ENCODE results near the gene MAPKAP1. TPM values are rescaled to one million over a fixed set of nuclear protein-coding genes. Genes with fewer than 3 reads are reported as not detected.

Gene MAPKAP1
- total and polyA plus RNA-seq, 2 of the 13 experiments (the other 11 are each of a cell fraction or from before 2014, with no cell fraction given), result 45.0 to 64.3 TPM

DNA sequence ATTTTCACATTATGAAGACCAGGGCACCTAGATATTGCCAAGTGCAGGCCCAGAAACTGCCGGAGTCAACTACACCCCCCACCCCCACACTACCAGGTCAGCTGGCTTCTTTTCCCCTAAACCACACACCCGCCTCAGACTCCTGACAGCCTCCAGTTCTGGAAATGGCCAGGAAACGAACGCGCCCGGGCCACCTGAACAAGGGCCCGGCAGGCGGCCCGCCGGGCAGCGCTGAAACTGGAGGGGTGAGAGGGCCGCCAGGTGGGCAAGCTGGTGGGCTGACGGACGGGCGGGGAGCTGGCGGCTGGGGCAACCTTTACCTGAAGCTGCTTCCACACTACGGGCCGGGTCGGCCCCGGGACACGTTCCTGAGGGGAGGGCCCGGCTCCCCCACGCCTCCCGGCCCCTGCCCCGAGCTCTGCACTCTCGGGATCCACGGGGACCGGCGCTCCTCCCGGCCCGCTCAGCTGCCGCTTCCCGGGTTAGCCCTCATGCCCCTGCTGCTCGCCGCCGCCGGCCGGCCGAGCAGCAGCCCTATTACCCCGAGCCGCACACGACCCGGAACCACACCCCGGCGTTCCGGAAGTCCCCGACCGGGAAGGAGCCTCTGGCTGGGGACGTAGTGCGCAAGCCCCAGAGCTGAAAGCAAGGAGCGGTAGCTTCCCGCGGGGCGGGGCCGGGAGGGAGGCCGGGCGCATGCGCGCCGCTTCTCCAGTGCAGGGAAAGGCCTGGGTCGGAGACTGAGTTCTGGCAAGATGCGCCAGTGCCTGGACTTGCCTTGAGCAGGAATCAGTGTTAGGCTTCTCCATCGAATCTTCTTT, at the start of gene MAPKAP1 (continued):
- peak in 1 of 2 experiments; percentile 48; a peak in 2 of 4 replicates for TF ChIP-seq ATF4 (CRISPR knock-in tag; IDR thresholded peaks at IDR 0.05)
- no peak for TF ChIP-seq ZFP1 (CRISPR knock-in tag; IDR thresholded peaks at IDR 0.05)
- TF ChIP-seq SPEN (CRISPR knock-in tag; IDR thresholded peaks at IDR 0.05; ENCODE audit: low read depth), result peak; percentile 47; the same call in 1 of the 2 replicates
- no peak for TF ChIP-seq ZSCAN21 (CRISPR knock-in tag; IDR thresholded peaks at IDR 0.05; ENCODE audit: borderline replicate concordance)
- TF ChIP-seq KLF12 (CRISPR knock-in tag; IDR thresholded peaks at IDR 0.05; ENCODE audit: borderline replicate concordance), result peak; percentile 67; the same call in 1 of the 2 replicates
- peak; percentile 87 for TF ChIP-seq GATAD1 (CRISPR knock-in tag; IDR thresholded peaks at IDR 0.05)
- TF ChIP-seq, protein P1, sequence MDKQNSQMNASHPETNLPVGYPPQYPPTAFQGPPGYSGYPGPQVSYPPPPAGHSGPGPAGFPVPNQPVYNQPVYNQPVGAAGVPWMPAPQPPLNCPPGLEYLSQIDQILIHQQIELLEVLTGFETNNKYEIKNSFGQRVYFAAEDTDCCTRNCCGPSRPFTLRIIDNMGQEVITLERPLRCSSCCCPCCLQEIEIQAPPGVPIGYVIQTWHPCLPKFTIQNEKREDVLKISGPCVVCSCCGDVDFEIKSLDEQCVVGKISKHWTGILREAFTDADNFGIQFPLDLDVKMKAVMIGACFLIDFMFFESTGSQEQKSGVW (CRISPR knock-in tag; IDR thresholded peaks at IDR 0.05; ENCODE audit: borderline replicate concordance), result no peak
- TF ChIP-seq, protein P2, sequence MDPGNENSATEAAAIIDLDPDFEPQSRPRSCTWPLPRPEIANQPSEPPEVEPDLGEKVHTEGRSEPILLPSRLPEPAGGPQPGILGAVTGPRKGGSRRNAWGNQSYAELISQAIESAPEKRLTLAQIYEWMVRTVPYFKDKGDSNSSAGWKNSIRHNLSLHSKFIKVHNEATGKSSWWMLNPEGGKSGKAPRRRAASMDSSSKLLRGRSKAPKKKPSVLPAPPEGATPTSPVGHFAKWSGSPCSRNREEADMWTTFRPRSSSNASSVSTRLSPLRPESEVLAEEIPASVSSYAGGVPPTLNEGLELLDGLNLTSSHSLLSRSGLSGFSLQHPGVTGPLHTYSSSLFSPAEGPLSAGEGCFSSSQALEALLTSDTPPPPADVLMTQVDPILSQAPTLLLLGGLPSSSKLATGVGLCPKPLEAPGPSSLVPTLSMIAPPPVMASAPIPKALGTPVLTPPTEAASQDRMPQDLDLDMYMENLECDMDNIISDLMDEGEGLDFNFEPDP (CRISPR knock-in tag; conservative IDR thresholded peaks at IDR 0.05), result no peak
- peak; percentile 44; the same call in 1 of the 2 replicates for TF ChIP-seq ZNF747 (CRISPR knock-in tag; IDR thresholded peaks at IDR 0.05; ENCODE audit: borderline replicate concordance)
- no peak for TF ChIP-seq REXO4 (CRISPR knock-in tag; IDR thresholded peaks at IDR 0.05; ENCODE audit: borderline replicate concordance)
- TF ChIP-seq, protein P3, sequence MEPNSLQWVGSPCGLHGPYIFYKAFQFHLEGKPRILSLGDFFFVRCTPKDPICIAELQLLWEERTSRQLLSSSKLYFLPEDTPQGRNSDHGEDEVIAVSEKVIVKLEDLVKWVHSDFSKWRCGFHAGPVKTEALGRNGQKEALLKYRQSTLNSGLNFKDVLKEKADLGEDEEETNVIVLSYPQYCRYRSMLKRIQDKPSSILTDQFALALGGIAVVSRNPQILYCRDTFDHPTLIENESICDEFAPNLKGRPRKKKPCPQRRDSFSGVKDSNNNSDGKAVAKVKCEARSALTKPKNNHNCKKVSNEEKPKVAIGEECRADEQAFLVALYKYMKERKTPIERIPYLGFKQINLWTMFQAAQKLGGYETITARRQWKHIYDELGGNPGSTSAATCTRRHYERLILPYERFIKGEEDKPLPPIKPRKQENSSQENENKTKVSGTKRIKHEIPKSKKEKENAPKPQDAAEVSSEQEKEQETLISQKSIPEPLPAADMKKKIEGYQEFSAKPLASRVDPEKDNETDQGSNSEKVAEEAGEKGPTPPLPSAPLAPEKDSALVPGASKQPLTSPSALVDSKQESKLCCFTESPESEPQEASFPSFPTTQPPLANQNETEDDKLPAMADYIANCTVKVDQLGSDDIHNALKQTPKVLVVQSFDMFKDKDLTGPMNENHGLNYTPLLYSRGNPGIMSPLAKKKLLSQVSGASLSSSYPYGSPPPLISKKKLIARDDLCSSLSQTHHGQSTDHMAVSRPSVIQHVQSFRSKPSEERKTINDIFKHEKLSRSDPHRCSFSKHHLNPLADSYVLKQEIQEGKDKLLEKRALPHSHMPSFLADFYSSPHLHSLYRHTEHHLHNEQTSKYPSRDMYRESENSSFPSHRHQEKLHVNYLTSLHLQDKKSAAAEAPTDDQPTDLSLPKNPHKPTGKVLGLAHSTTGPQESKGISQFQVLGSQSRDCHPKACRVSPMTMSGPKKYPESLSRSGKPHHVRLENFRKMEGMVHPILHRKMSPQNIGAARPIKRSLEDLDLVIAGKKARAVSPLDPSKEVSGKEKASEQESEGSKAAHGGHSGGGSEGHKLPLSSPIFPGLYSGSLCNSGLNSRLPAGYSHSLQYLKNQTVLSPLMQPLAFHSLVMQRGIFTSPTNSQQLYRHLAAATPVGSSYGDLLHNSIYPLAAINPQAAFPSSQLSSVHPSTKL (CRISPR knock-in tag; IDR thresholded peaks at IDR 0.05), result no peak; the same call in 1 of the 2 replicates
- TF ChIP-seq, protein P4, sequence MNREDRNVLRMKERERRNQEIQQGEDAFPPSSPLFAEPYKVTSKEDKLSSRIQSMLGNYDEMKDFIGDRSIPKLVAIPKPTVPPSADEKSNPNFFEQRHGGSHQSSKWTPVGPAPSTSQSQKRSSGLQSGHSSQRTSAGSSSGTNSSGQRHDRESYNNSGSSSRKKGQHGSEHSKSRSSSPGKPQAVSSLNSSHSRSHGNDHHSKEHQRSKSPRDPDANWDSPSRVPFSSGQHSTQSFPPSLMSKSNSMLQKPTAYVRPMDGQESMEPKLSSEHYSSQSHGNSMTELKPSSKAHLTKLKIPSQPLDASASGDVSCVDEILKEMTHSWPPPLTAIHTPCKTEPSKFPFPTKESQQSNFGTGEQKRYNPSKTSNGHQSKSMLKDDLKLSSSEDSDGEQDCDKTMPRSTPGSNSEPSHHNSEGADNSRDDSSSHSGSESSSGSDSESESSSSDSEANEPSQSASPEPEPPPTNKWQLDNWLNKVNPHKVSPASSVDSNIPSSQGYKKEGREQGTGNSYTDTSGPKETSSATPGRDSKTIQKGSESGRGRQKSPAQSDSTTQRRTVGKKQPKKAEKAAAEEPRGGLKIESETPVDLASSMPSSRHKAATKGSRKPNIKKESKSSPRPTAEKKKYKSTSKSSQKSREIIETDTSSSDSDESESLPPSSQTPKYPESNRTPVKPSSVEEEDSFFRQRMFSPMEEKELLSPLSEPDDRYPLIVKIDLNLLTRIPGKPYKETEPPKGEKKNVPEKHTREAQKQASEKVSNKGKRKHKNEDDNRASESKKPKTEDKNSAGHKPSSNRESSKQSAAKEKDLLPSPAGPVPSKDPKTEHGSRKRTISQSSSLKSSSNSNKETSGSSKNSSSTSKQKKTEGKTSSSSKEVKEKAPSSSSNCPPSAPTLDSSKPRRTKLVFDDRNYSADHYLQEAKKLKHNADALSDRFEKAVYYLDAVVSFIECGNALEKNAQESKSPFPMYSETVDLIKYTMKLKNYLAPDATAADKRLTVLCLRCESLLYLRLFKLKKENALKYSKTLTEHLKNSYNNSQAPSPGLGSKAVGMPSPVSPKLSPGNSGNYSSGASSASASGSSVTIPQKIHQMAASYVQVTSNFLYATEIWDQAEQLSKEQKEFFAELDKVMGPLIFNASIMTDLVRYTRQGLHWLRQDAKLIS (CRISPR knock-in tag; IDR thresholded peaks at IDR 0.05), result 0 out of 2 replicates have a peak, but pooled peaks have one; percentile 45
- TF ChIP-seq MIER2 (CRISPR knock-in tag; IDR thresholded peaks at IDR 0.05), result no peak
- TF ChIP-seq NR2F1 (CRISPR knock-in tag; IDR thresholded peaks at IDR 0.05), result no peak

Measured in HepG2 (cell line).